IPS DF 19.7 (cell line): ENCODE results near the gene TMEM184A.

Source experiments
- DNase-seq: peaks from one replicate; pipeline ENCODE4 v3.0.0-alpha.2; 2013; ENCODE audit warnings: low read depth, low spot score

The TMEM184A gene

GRCh38 chr7:1555813-1556543, at the start of gene TMEM184A:
Gene TMEM184A, minus strand, starts transcription at chr7:1556205. Its CDS starts 721 bp downstream, at chr7:1555484.
- DNase-seq = no peak

GRCh38 chr7:1604383-1604782, 48.4 kb upstream of the TMEM184A start:
- DNase-seq = no peak

GRCh38 chr7:1603346-1604225, 47.6 kb upstream of the TMEM184A start:
- DNase-seq = no peak

- no peak for DNase-seq
Observed at GRCh38 chr7:1602386-1602785, 46.4 kb upstream of the TMEM184A start.

- no peak for DNase-seq
Observed at GRCh38 chr7:1601956-1602355, 46.0 kb upstream of the TMEM184A start.

GRCh38 chr7:1599640-1600395, 43.8 kb upstream of the TMEM184A start:
- DNase-seq = no peak

- DNase-seq = no peak
Observed at GRCh38 chr7:1598961-1599639, 43.1 kb upstream of the TMEM184A start.

- no peak for DNase-seq
Observed at GRCh38 chr7:1598286-1598685, 42.3 kb upstream of the TMEM184A start.

GRCh38 chr7:1597791-1598190, 41.8 kb upstream of the TMEM184A start:
- no peak for DNase-seq

GRCh38 chr7:1597066-1597760, 41.2 kb upstream of the TMEM184A start:
- no peak for DNase-seq

- DNase-seq = no peak
Observed at GRCh38 chr7:1596181-1597043, 40.4 kb upstream of the TMEM184A start.

- no peak for DNase-seq
Observed at GRCh38 chr7:1595636-1596035, 39.6 kb upstream of the TMEM184A start.

GRCh38 chr7:1595027-1595426, 39.0 kb upstream of the TMEM184A start:
- DNase-seq = no peak

- DNase-seq = no peak
Observed at GRCh38 chr7:1593904-1594421, 38.0 kb upstream of the TMEM184A start.

- no peak for DNase-seq
Observed at GRCh38 chr7:1593091-1593866, 37.3 kb upstream of the TMEM184A start.

GRCh38 chr7:1592299-1592871, 36.4 kb upstream of the TMEM184A start:
- DNase-seq = no peak

- DNase-seq = no peak
Observed at GRCh38 chr7:1591876-1592275, 35.9 kb upstream of the TMEM184A start.

- DNase-seq = no peak
Observed at GRCh38 chr7:1591396-1591795, 35.4 kb upstream of the TMEM184A start.

GRCh38 chr7:1590887-1591286, 34.9 kb upstream of the TMEM184A start:
- no peak for DNase-seq
